Prostate gland (tissue), 2 donors: ENCODE data around the gene CARD6. TPM values are rescaled to one million over a fixed set of nuclear protein-coding genes. Genes with fewer than 3 reads are reported as not detected.
"Not testable (repeated sequence)": the region's sequence is repeated elsewhere in the genome, so short reads cannot be mapped to it uniquely, and the experiment has no call there.

Source experiments
- DNase-seq: peaks from one replicate; pipeline ENCODE4 v3.0.0-alpha.2; 2019; ENCODE audit warnings: low spot score
- H3K27ac ChIP-seq, 2 donors: fragments of 200-600 bp; sonication (generic); 2 replicates each; pipeline ENCODE4 v1.5.1; 2017 to 2019
- H3K27me3 ChIP-seq: fragments of 200-600 bp; sonication (generic); replicated peaks from 2 replicates; pipeline ENCODE4 v1.5.1; 2019; ENCODE audit not compliant: insufficient read depth
- H3K36me3 ChIP-seq, 2 donors: fragments of 200-600 bp; sonication (generic); 1 replicate in 1 of 2; 2 replicates in 1 of 2; pipeline versions ENCODE4 v1.5.1 to v1.8.1; 2017 to 2019
- H3K4me1 ChIP-seq: fragments of 200-600 bp; sonication (generic); replicated peaks from 2 replicates; pipeline ENCODE4 v1.5.1; 2019
- H3K4me3 ChIP-seq, 2 donors: fragments of 200-600 bp; sonication (generic); 2 replicates each; pipeline ENCODE4 v1.5.1; 2017 to 2019
- H3K9me3 ChIP-seq: fragments of 200-600 bp; sonication (generic); 2 replicates; pipeline ENCODE4 v1.5.1; 2017
- POLR2A ChIP-seq: fragments of 450-650 bp; IDR thresholded peaks from one replicate; pipeline ENCODE4 v1.6.1; 2016; ENCODE audit warnings: antibody characterized with exemption, mild to moderate bottlenecking
- POLR2AphosphoS5 ChIP-seq: sonication (generic); formaldehyde crosslinking; IDR thresholded peaks from one replicate; pipeline ENCODE4 v1.6.1; 2017; ENCODE audit warnings: antibody characterized with exemption
- WGBS: methylation state at CpG from one replicate; pipeline ENCODE4 v1.1.5; 2018; 5-methylcytosine and 5-hydroxymethylcytosine counted together
- intact Hi-C: fragments of 100-400 bp; cut with DNase I; formaldehyde crosslinking; loops from one replicate; pipeline ENCODE4 v1.14.2; 2022
- total RNA-seq, 2 donors: library from RNA; depleted of rRNA; stranded (reverse); fragments of >200 nt; gene quantifications; one replicate each; pipeline ENCODE4 v1.1.0, GENCODE V29; 2016
- TF ChIP-seq, protein P1 (sequence below), 4 experiments: fragments of 200-600 bp in 2 of 4; fragments of 450-650 bp in 2 of 4; sonication (generic) in 2 of 4; IDR thresholded peaks; 1 replicate in 3 of 4; 2 replicates in 1 of 4; pipeline ENCODE4 v1.5.1; 2016 to 2019; ENCODE audit warnings: antibody characterized with exemption in 4 of 4, mild to moderate bottlenecking in 2 of 4, moderate library complexity in 2 of 4

CARD6 gene
- total RNA-seq, 2 donors from 2014 or later, result 1.3 to 5.4 TPM

DNA sequence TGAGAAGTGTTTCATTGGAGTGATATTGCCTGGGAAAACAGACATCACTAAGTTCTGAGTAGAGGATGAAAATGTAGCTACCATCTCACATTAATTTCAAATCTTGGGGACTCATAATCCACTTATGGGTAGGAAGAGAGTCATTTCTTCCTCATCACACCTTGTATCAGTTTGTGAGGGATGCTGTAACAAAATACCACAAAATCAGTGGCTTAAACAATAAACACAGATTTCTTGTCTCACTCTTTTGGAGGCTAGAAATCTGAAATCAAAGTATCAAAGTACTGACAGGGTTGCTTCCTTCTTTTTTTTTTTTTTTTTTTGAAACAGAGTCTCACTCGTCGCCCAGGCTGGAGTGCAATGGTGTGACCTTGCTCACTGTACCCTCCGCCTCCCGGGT lies 3.4 kb downstream of the CARD6 start:
- H3K4me1 ChIP-seq, result no peaks in the 10 kb centered on the region
- no peaks in the 10 kb centered on the region for H3K36me3 ChIP-seq
- no peak for DNase-seq
- intact Hi-C loops, result no loop called here
- no peaks in the 10 kb centered on the region for H3K27me3 ChIP-seq
- H3K27ac ChIP-seq, result no peak overlapping the region
- WGBS, result 89% methylated on average over 4 of the region's 4 CpGs
- TF ChIP-seq POLR2A (no peak), POLR2AphosphoS5 (no peak)
- TF ChIP-seq, protein P1, sequence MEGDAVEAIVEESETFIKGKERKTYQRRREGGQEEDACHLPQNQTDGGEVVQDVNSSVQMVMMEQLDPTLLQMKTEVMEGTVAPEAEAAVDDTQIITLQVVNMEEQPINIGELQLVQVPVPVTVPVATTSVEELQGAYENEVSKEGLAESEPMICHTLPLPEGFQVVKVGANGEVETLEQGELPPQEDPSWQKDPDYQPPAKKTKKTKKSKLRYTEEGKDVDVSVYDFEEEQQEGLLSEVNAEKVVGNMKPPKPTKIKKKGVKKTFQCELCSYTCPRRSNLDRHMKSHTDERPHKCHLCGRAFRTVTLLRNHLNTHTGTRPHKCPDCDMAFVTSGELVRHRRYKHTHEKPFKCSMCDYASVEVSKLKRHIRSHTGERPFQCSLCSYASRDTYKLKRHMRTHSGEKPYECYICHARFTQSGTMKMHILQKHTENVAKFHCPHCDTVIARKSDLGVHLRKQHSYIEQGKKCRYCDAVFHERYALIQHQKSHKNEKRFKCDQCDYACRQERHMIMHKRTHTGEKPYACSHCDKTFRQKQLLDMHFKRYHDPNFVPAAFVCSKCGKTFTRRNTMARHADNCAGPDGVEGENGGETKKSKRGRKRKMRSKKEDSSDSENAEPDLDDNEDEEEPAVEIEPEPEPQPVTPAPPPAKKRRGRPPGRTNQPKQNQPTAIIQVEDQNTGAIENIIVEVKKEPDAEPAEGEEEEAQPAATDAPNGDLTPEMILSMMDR (IDR thresholded peaks at IDR 0.05), result no peak
- H3K4me3 ChIP-seq, result no peak overlapping the region
- no peaks in the 10 kb centered on the region for H3K9me3 ChIP-seq

DNA sequence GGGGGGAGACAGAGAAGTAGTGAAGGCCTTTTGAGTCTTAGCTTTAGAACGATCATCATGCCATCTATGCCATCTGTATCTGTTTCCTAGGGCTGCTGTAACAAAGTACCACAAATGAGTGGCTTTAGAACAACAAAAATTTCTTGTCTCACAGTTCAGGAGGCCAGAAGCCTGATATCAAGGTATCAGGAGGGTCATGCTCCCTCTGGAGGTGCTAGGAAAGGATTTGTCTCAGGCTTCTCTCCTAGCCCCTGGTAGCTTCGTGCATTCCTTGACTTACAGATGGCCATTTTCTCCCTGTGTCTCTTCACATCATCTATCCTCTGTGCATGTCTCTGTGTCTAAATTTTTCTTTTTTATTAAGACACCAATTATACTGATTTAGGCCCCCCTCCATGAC lies 5.2 kb downstream of the CARD6 start:
- Histone ChIP-seq H3K9me3 (no peaks in the 10 kb centered on the region), H3K4me3 (no peak overlapping the region), H3K27ac (no peak overlapping the region), H3K27me3 (no peaks in the 10 kb centered on the region), H3K36me3 (no peaks in the 10 kb centered on the region), H3K4me1 (no peaks in the 10 kb centered on the region)
- no peak for DNase-seq
- TF ChIP-seq, protein P1 (IDR thresholded peaks at IDR 0.05), result no peak
- TF ChIP-seq POLR2AphosphoS5 (no peak), POLR2A (no peak)
- intact Hi-C loops, result no loop called here
- 84% methylated on average over 2 of the region's 2 CpGs for WGBS

DNA sequence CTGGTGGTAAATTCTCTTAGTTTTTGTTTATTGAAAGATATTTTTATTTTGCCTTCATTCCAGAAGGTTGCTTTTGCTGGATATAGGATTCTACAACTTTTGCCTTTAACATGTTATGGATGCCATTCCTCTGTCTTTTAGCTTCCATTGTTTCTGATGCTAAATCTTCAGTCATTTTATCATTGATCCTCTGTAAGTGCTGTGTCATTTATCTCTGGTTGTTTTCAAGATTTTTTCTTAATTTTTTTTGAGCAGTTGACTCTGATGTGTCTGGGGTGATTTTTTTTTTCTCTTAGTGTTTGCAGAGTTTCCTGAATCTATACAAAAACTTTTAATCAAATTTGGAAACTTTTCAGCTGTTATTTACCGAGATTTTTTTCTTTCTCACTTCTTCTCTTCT lies 6.4 kb downstream of the CARD6 start:
- Histone ChIP-seq H3K4me3 (no peak overlapping the region), H3K27me3 (no peaks in the 10 kb centered on the region), H3K9me3 (no peaks in the 10 kb centered on the region), H3K4me1 (no peaks in the 10 kb centered on the region), H3K36me3 (no peaks in the 10 kb centered on the region), H3K27ac (no peak overlapping the region)
- no peak for DNase-seq
- intact Hi-C loops, result no loop called here
- no peak for TF ChIP-seq POLR2A
- TF ChIP-seq, protein P1 (IDR thresholded peaks at IDR 0.05), result no peak
- TF ChIP-seq POLR2AphosphoS5, result no peak
- WGBS, result 94% methylated on average over 1 of the region's 1 CpG

DNA sequence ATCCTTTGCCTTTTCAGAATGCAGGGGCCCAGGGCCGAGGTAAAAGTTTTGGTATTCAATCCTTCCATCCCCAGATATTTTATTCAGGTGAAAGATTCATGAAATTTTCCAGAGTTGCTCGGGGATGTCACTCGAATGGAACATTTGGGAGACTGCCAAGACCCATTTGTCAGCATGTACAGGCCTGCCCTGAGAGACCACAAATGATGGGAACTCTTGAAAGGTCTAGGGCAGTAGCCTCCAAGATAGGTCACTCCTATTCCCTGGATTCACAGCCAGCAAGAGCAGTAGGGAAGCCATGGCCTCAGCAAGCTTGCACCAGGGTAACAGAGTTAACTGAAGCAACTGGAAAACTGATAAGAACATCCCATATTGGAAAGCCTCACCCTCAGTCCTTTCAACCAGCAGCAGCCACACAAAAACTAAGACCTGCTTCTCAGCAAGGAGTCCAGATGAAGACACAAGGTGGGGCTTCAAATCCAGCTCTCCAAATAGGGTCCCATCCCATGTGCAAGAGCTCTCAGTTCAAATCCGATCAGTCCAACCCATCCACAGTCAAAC lies 12.5 kb downstream of the CARD6 start:
- no peaks in the 10 kb centered on the region for H3K36me3 ChIP-seq
- intact Hi-C loops, result no loop called here
- H3K27me3 ChIP-seq, result no peaks in the 10 kb centered on the region
- H3K9me3 ChIP-seq, result no peaks in the 10 kb centered on the region
- H3K27ac ChIP-seq, result no peak overlapping the region
- H3K4me1 ChIP-seq, result no peaks in the 10 kb centered on the region
- H3K4me3 ChIP-seq, result no peak overlapping the region
- WGBS, result 48% methylated on average over 4 of the region's 4 CpGs
- TF ChIP-seq, protein P1 (IDR thresholded peaks at IDR 0.05), result no peak
- TF ChIP-seq POLR2AphosphoS5 (no peak), POLR2A (no peak)
- DNase-seq, result no peak

DNA sequence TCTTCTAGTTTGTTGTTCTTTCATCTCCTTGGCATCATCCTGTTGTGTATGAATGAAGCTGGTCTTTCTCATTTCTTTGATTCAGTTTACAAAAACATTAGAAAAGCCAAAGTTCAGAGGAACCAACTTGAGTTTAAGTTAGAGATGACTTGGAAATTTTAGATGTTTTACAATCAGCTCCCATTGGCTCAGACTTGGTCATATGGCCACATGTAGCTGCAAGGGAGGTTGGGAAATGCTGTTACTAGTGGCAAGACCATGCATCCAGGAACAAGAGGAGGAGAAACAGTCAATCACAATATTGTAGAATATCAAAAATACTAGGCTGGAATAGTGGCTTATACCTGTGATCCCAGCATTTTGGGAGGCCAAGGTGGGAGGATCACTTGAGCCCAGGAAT lies 19.5 kb downstream of the CARD6 start:
- no peak for DNase-seq
- Histone ChIP-seq H3K9me3 (no peaks in the 10 kb centered on the region), H3K27ac (no peak overlapping the region), H3K4me3 (no peak overlapping the region), H3K4me1 (no peaks in the 10 kb centered on the region), H3K36me3 (no peaks in the 10 kb centered on the region), H3K27me3 (no peaks in the 10 kb centered on the region)
- no peak for TF ChIP-seq POLR2AphosphoS5
- TF ChIP-seq POLR2A, result no peak
- TF ChIP-seq, protein P1 (IDR thresholded peaks at IDR 0.05), result no peak
- intact Hi-C loops, result no loop called here

DNA sequence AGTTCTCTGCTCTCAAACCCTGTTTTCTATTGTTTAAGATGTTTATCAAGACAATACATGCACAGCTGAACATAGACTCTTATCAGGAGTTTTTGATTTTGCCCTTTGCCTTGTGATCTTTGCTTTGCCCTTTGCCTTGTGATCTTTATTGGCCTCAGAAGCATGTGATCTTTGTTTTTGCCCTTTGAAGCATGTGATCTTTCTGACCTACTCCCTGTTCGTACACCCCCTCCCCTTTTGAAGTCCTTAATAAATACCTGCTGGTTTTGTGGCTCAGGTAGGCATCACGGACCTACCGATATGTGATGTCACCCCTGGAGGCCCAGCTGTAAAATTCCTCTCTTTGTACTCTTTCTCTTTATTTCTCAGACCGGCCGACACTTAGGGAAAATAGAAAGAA lies 23.8 kb downstream of the CARD6 start:
- intact Hi-C loops, H3K36me3 ChIP-seq, H3K4me1 ChIP-seq, H3K9me3 ChIP-seq, H3K4me3 ChIP-seq, H3K27ac ChIP-seq, DNase-seq, H3K27me3 ChIP-seq: not testable (repeated sequence)
- WGBS, result 80% methylated on average over 5 of the region's 5 CpGs
